Memory B cell (primary cell): Measurements from ENCODE around the gene RCC2.

Source experiments
- ATAC-seq: fragments of 150-1000 bp; cut with Tn5 transposase; 2 replicates; pipeline ENCODE4 v1.10.0; 2021; ENCODE audit warnings: low read depth, mild to moderate bottlenecking, moderate library complexity
- DNase-seq, 2 donors: peaks; one replicate each; pipeline ENCODE4 v3.0.0; 2022; ENCODE audit warnings: low spot score in 2 of 2
- H3K27ac Mint-ChIP-seq: one replicate; pipeline ENCODE4 v1.8.0; 2022; ENCODE audit warnings: mild to moderate bottlenecking, moderate library complexity, mixed read lengths
- H3K27me3 Mint-ChIP-seq: one replicate; pipeline ENCODE4 v1.8.0; 2022; ENCODE audit warnings: mixed read lengths
- H3K36me3 Mint-ChIP-seq: one replicate; pipeline ENCODE4 v1.8.0; 2022; ENCODE audit warnings: mild to moderate bottlenecking, mixed read lengths
- H3K4me1 Mint-ChIP-seq: one replicate; pipeline ENCODE4 v1.8.0; 2022; ENCODE audit warnings: mixed read lengths
- H3K4me3 Mint-ChIP-seq: one replicate; pipeline ENCODE4 v1.8.0; 2022; ENCODE audit warnings: mild to moderate bottlenecking, moderate library complexity, mixed read lengths
- H3K9me3 Mint-ChIP-seq: one replicate; pipeline ENCODE4 v1.8.0; 2022; ENCODE audit warnings: mixed read lengths

The RCC2 gene

GRCh38 chr1:17437580-17438317 lies 1.7 kb downstream of the RCC2 start:
- peak; percentile 35 for ATAC-seq

GRCh38 chr1:17437260-17437579 lies 2.3 kb downstream of the RCC2 start:
- Mint-ChIP-seq H3K4me3 (peak overlapping the region; percentile 73), H3K9me3 (no peaks in the 10 kb centered on the region), H3K4me1 (peaks cover 31% of the 10 kb centered on the region), H3K27me3 (no peaks in the 10 kb centered on the region), H3K36me3 (peaks cover 3% of the 10 kb centered on the region), H3K27ac (peak overlapping the region; percentile 68)
- DNase-seq (no peak), ATAC-seq (no peak)

More at GRCh38 chr1:17437580-17438317, 1.7 kb downstream of the RCC2 start:
- DNase-seq: peak; percentile 50 to 60
- Mint-ChIP-seq H3K27me3 (no peaks in the 10 kb centered on the region), H3K36me3 (peaks cover 3% of the 10 kb centered on the region), H3K4me3 (peak overlapping the region; percentile 73), H3K4me1 (peaks cover 31% of the 10 kb centered on the region), H3K27ac (peak overlapping the region; percentile 68), H3K9me3 (no peaks in the 10 kb centered on the region)

GRCh38 chr1:17436380-17437174 lies 2.9 kb downstream of the RCC2 start:
- no peaks in the 10 kb centered on the region for H3K27me3 Mint-ChIP-seq
- no peaks in the 10 kb centered on the region for H3K9me3 Mint-ChIP-seq
- ATAC-seq (no peak), DNase-seq (no peak)
- peak overlapping the region; percentile 68 for H3K27ac Mint-ChIP-seq
- H3K4me3 Mint-ChIP-seq: peak overlapping the region; percentile 73
- H3K4me1 Mint-ChIP-seq: peaks cover 35% of the 10 kb centered on the region
- H3K36me3 Mint-ChIP-seq: peaks cover 3% of the 10 kb centered on the region

- H3K27ac Mint-ChIP-seq: peak overlapping the region; percentile 24
- no peaks in the 10 kb centered on the region for H3K9me3 Mint-ChIP-seq
- ATAC-seq (no peak), DNase-seq (no peak)
- peaks cover 42% of the 10 kb centered on the region for H3K4me1 Mint-ChIP-seq
- no peaks in the 10 kb centered on the region for H3K27me3 Mint-ChIP-seq
- peaks cover 3% of the 10 kb centered on the region for H3K36me3 Mint-ChIP-seq
- H3K4me3 Mint-ChIP-seq: no peak overlapping the region
These were observed 4.9 kb downstream of the RCC2 start for GRCh38 chr1:17434601-17435000.

- DNase-seq (no peak), ATAC-seq (no peak)
- Mint-ChIP-seq H3K4me3 (no peak overlapping the region), H3K27ac (peak overlapping the region; percentile 24), H3K36me3 (peaks cover 6% of the 10 kb centered on the region), H3K9me3 (no peaks in the 10 kb centered on the region), H3K4me1 (peaks cover 46% of the 10 kb centered on the region), H3K27me3 (no peaks in the 10 kb centered on the region)
These were observed 5.5 kb downstream of the RCC2 start for GRCh38 chr1:17434016-17434415.

GRCh38 chr1:17433261-17433660 lies 6.2 kb downstream of the RCC2 start:
- Mint-ChIP-seq H3K36me3 (peaks cover 8% of the 10 kb centered on the region), H3K9me3 (no peaks in the 10 kb centered on the region), H3K4me3 (no peak overlapping the region), H3K27me3 (no peaks in the 10 kb centered on the region), H3K27ac (peak overlapping the region; percentile 24), H3K4me1 (peaks cover 49% of the 10 kb centered on the region)
- no peak for ATAC-seq
- DNase-seq: no peak

GRCh38 chr1:17432412-17432811 lies 7.1 kb downstream of the RCC2 start:
- Mint-ChIP-seq H3K27me3 (no peaks in the 10 kb centered on the region), H3K9me3 (no peaks in the 10 kb centered on the region), H3K4me1 (peaks cover 49% of the 10 kb centered on the region), H3K4me3 (no peak overlapping the region), H3K27ac (peak overlapping the region; percentile 93), H3K36me3 (peaks cover 8% of the 10 kb centered on the region)
- ATAC-seq: no peak
- DNase-seq: no peak

- H3K4me3 Mint-ChIP-seq: no peak overlapping the region
- H3K4me1 Mint-ChIP-seq: peaks cover 32% of the 10 kb centered on the region
- ATAC-seq (no peak), DNase-seq (no peak)
- H3K27ac Mint-ChIP-seq: no peak overlapping the region
- H3K36me3 Mint-ChIP-seq: peaks cover 28% of the 10 kb centered on the region
- H3K27me3 Mint-ChIP-seq: no peaks in the 10 kb centered on the region
- no peaks in the 10 kb centered on the region for H3K9me3 Mint-ChIP-seq
These were observed 10.3 kb downstream of the RCC2 start for GRCh38 chr1:17429183-17429582.

- H3K27me3 Mint-ChIP-seq: no peaks in the 10 kb centered on the region
These were observed 11.5 kb downstream of the RCC2 start for GRCh38 chr1:17427696-17428660.

GRCh38 chr1:17425806-17426600 lies 13.5 kb downstream of the RCC2 start:
- Mint-ChIP-seq H3K36me3 (peaks cover 37% of the 10 kb centered on the region), H3K4me1 (peaks cover 24% of the 10 kb centered on the region), H3K9me3 (no peaks in the 10 kb centered on the region), H3K27ac (no peak overlapping the region), H3K27me3 (no peaks in the 10 kb centered on the region), H3K4me3 (no peak overlapping the region)
- ATAC-seq: no peak
- no peak for DNase-seq

More at GRCh38 chr1:17427696-17428660, 11.5 kb downstream of the RCC2 start:
- no peak overlapping the region for H3K4me3 Mint-ChIP-seq
- no peaks in the 10 kb centered on the region for H3K9me3 Mint-ChIP-seq
- peaks cover 27% of the 10 kb centered on the region for H3K4me1 Mint-ChIP-seq
- ATAC-seq: no peak
- peaks cover 32% of the 10 kb centered on the region for H3K36me3 Mint-ChIP-seq
- DNase-seq: no peak
- H3K27ac Mint-ChIP-seq: no peak overlapping the region

GRCh38 chr1:17423781-17424245 lies 15.7 kb downstream of the RCC2 start:
- DNase-seq (no peak), ATAC-seq (no peak)
- Mint-ChIP-seq H3K9me3 (no peaks in the 10 kb centered on the region), H3K4me3 (no peak overlapping the region), H3K4me1 (peaks cover 17% of the 10 kb centered on the region), H3K27me3 (no peaks in the 10 kb centered on the region), H3K36me3 (peaks cover 37% of the 10 kb centered on the region), H3K27ac (peak overlapping the region; percentile 65)

GRCh38 chr1:17422461-17422860 lies 17.0 kb downstream of the RCC2 start:
- no peaks in the 10 kb centered on the region for H3K27me3 Mint-ChIP-seq
- peaks cover 15% of the 10 kb centered on the region for H3K4me1 Mint-ChIP-seq
- ATAC-seq: no peak
- no peak overlapping the region for H3K4me3 Mint-ChIP-seq
- no peaks in the 10 kb centered on the region for H3K9me3 Mint-ChIP-seq
- no peak for DNase-seq
- H3K27ac Mint-ChIP-seq: no peak overlapping the region
- H3K36me3 Mint-ChIP-seq: peaks cover 38% of the 10 kb centered on the region

GRCh38 chr1:17420391-17420918 lies 19.0 kb downstream of the RCC2 start:
- peaks cover 8% of the 10 kb centered on the region for H3K4me1 Mint-ChIP-seq
- no peak overlapping the region for H3K4me3 Mint-ChIP-seq
- ATAC-seq (no peak), DNase-seq (no peak)
- H3K27ac Mint-ChIP-seq: no peak overlapping the region
- no peaks in the 10 kb centered on the region for H3K27me3 Mint-ChIP-seq
- no peaks in the 10 kb centered on the region for H3K9me3 Mint-ChIP-seq
- peaks cover 32% of the 10 kb centered on the region for H3K36me3 Mint-ChIP-seq
